ENCODE results near the gene SDR9C7. TPM values are rescaled to one million over a fixed set of nuclear protein-coding genes. Genes with fewer than 3 reads are reported as not detected.
"Not testable (repeated sequence)": the region's sequence is repeated elsewhere in the genome, so short reads cannot be mapped to it uniquely, and the experiment has no call there.

The SDR9C7 gene
- total RNA-seq, 1 donor, result not detected

DNA sequence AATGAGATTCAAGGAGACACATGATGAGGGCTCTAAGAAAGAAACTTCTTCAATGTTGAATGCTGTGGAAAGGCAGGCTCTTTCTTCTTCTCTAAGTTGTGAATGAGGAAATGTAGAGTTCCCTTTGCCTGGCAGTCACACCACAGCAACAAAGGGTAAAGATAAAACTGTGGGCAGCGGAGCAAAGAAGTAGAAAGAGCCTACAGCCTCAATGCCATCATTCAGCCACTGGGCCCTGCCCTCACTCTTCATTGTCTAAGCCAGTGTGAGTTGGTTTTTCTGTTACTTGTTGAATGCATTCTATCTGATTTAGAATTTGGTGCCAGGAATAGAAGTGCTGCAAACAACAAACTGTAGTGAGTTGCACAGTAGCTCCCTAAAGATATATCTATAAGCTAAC, 12.2 kb downstream of the SDR9C7 start:
- H3K4me3 ChIP-seq (ENCODE audit: low read depth, low read length), result no peak overlapping the region
- TF ChIP-seq, protein P1, sequence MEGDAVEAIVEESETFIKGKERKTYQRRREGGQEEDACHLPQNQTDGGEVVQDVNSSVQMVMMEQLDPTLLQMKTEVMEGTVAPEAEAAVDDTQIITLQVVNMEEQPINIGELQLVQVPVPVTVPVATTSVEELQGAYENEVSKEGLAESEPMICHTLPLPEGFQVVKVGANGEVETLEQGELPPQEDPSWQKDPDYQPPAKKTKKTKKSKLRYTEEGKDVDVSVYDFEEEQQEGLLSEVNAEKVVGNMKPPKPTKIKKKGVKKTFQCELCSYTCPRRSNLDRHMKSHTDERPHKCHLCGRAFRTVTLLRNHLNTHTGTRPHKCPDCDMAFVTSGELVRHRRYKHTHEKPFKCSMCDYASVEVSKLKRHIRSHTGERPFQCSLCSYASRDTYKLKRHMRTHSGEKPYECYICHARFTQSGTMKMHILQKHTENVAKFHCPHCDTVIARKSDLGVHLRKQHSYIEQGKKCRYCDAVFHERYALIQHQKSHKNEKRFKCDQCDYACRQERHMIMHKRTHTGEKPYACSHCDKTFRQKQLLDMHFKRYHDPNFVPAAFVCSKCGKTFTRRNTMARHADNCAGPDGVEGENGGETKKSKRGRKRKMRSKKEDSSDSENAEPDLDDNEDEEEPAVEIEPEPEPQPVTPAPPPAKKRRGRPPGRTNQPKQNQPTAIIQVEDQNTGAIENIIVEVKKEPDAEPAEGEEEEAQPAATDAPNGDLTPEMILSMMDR (IDR thresholded peaks at IDR 0.05; ENCODE audit: insufficient read depth, low read length), result no peak
- DNase-seq (ENCODE audit: low read depth), result no peak

DNA sequence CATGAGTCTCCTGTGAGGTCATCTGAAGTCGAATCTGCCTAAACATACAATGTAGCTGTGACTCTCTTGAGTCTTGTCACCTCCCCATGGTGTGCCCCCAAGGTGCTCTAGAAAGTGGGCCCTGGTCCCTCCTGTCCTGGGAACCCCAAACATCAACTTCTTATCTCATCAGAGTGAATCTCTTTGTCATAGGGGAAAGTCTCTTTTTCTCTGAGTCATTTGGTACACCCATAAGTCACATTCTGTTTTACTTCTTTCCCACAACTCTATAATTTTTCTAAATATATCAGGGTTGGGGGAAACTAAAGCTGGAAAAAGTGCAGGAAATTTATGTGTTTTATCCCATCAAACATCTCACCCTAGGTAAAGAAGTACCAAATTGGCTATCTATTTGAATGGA, 12.9 kb downstream of the SDR9C7 start:
- DNase-seq (ENCODE audit: low read depth), result no peak
- H3K4me3 ChIP-seq (ENCODE audit: low read depth, low read length), result no peak overlapping the region
- TF ChIP-seq, protein P1 (IDR thresholded peaks at IDR 0.05; ENCODE audit: insufficient read depth, low read length), result no peak

DNA sequence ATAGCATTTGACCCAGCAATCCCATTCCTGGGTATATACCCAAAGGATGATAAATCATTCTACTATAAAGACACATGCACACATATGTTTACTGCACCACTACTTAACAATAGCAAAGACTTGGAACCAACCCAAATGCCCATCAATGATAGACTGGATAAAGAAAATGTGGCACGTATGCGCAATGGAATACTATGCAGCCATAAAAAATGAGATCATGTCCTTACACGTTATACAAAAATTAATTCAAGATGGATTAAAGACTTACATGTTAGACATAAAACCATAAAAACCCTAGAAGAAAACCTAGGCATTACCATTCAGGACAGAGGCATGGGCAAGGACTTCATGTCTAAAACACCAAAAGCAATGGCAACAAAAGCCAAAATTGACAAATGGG, 16.1 kb downstream of the SDR9C7 start:
- not testable (repeated sequence) for H3K4me3 ChIP-seq (ENCODE audit: low read depth, low read length); DNase-seq (ENCODE audit: low read depth)

DNA sequence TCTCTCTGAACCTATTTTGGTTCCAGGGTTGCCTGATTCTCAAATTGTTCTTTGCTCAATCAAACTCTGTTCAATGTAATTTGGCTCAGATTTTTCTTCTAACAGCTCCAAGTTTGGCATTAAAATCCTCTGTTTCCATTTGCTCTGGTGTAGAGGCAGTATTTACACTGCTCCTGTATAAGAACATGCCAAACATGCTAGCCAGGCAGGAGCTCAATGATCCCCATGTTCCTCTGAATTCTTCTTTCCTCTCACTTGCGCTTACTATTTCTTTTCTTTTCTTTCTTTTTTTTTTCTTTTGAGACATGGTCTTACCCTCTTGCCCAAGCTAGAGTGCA, 17.2 kb downstream of the SDR9C7 start:
- no peak overlapping the region for H3K4me3 ChIP-seq (ENCODE audit: low read depth, low read length)
- TF ChIP-seq, protein P1 (IDR thresholded peaks at IDR 0.05; ENCODE audit: insufficient read depth, low read length), result no peak
- no peak for DNase-seq (ENCODE audit: low read depth)

DNA sequence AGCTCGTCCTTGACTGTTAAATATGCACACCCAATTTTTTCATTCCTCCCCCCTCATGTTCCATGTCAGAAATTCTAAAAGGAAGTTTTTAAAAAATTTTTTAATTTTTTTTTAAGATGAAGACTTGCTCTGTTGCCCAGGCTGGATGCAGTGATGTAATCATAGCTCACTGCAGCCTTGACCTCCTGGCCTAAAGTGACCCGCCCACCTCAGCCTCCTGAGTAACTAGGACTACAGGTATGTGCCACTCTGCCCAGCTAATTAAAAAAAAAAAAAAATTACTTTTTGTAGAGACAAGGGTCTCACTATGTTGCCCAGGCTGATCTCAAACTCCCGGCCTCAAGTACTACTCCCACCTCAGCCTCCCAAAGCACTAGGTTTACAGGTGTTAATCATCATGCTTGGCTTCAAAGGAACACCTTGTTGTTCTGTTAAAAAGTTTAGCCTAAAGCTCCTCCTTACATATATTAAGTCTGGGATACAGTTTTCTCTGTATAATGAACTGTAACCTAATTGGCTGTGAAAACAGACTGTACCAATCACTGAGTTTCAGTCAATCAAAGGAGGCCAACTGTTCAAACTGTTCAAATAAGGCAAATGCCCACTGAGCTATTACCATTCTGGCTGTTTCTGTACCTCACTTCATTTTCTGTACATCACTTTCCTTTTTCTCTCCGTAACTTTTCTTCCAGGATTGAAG, 17.8 kb downstream of the SDR9C7 start:
- TF ChIP-seq, protein P1 (IDR thresholded peaks at IDR 0.05; ENCODE audit: insufficient read depth, low read length), result no peak
- no peak overlapping the region for H3K4me3 ChIP-seq (ENCODE audit: low read depth, low read length)
- no peak for DNase-seq (ENCODE audit: low read depth)

DNA sequence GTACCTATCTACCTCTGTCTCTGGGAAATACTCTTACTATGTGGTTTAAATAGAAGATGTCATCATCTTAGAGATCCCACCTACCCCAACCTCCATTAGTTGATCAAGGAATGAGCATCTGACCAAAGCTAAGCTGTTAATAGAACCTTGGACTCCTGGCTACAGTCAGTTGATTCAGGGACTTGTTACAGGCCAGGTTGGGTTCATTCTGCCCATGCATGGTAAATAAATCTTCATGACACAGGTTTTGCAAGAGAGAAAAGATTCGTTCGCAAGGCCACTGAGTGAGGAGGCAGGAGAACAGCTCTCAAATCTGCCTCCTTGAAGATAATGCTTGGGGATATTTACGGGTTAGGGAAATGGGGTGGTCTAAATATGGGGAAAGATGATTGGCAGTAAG, 19.5 kb downstream of the SDR9C7 start:
- no peak overlapping the region for H3K4me3 ChIP-seq (ENCODE audit: low read depth, low read length)
- TF ChIP-seq, protein P1 (IDR thresholded peaks at IDR 0.05; ENCODE audit: insufficient read depth, low read length), result no peak
- no peak for DNase-seq (ENCODE audit: low read depth)

DNA sequence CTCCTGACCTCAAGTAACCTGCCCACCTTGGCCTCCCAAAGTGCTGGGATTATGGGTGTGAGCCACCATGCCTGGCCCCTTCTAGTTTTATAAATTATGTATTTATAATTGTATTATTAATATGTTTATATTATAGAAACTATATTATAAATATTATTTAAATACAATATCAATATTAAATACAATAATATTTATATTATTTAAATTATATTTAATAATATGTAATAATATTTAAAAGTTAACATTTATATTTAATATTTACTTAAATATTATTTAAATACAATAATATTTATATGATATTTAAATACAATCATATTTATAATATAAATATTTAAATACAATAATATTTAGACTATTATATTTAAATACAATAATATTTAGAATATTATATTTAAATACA, 20.0 kb downstream of the SDR9C7 start:
- TF ChIP-seq, protein P1 (IDR thresholded peaks at IDR 0.05; ENCODE audit: insufficient read depth, low read length), result no peak
- DNase-seq (ENCODE audit: low read depth), result no peak
- no peak overlapping the region for H3K4me3 ChIP-seq (ENCODE audit: low read depth, low read length)

DNA sequence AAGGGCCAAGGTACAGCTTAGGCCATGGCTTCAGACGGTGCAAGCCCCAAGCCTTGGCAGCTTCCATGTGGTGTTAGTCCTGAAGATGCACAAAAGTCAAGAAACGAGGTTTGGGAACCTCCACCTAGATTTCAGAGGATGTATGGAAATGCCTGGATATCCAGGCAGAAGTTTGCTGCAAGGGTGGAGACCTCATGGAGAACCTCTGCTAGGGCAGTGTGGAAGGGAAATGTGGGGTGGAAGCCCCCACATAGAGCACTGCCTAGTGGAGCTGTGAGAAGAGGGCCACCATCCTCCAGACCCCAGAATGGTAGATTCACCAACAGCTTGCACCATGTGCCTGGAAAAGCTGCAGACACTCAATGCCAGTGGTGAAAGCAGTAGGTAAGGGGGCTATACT, 24.8 kb downstream of the SDR9C7 start:
- not testable (repeated sequence) for DNase-seq (ENCODE audit: low read depth); H3K4me3 ChIP-seq (ENCODE audit: low read depth, low read length)

Measured in fibroblast of the aortic adventitia (primary cell).